Esophagus muscularis mucosa (tissue), 4 donors: ENCODE measurements around the gene UGCG.

Source experiments
- CTCF ChIP-seq, 3 experiments: fragments of 200-600 bp in 2 of 3; fragments of 450-650 bp in 1 of 3; sonication (generic) in 2 of 3; IDR thresholded peaks; one replicate each; pipeline ENCODE4 v1.5.1; 2017 to 2019; ENCODE audit warnings: antibody characterized with exemption in 3 of 3, mild to moderate bottlenecking in 2 of 3, moderate library complexity in 1 of 3
- EP300 ChIP-seq: sonication (generic); formaldehyde crosslinking; IDR thresholded peaks from one replicate; pipeline ENCODE4 v1.6.1; 2017; ENCODE audit warnings: antibody characterized with exemption
- POLR2A ChIP-seq: fragments of 450-650 bp; IDR thresholded peaks from one replicate; pipeline ENCODE4 v1.6.1; 2017; ENCODE audit warnings: antibody characterized with exemption, moderate library complexity, mild to moderate bottlenecking, low read depth
- POLR2AphosphoS5 ChIP-seq, 2 donors: sonication (generic); formaldehyde crosslinking; IDR thresholded peaks; one replicate each; pipeline ENCODE4 v1.6.1; 2017; ENCODE audit warnings: antibody characterized with exemption in 2 of 2

DNA sequence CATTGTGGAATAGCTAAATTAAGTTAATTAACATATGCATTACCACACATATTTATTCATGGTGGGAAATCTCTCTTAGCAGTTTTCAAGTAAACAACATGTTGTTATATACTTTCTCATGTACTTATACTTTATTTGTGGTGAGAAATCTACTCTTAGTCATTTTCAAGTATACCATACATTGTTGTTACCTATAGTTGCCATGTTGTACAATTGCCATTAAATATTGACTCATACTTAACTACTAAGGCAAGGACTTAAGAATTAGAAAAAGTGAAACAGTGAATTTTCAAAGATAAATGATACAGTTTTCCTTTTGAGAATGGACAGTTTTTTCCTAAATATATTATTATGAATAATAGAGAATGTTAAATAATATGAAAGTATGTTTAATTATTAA is 27.7 kb downstream of the UGCG start:
- TF ChIP-seq CTCF (IDR thresholded peaks at IDR 0.05), result no peak
- TF ChIP-seq EP300, result no peak
- no peak for TF ChIP-seq POLR2A
- no peak for TF ChIP-seq POLR2AphosphoS5 (IDR thresholded peaks at IDR 0.05)
